Mucosa of rectum (tissue), 2 donors: ENCODE measurements around the gene CTSW.

Experiments used
- H3K27ac ChIP-seq, 2 donors: one replicate each; pipeline ENCODE4 v1.7.0; 2013; ENCODE audit warnings: inconsistent platforms in 2 of 2, low read depth in 2 of 2, low read length in 2 of 2
- H3K27me3 ChIP-seq, 2 donors: one replicate each; pipeline ENCODE4 v1.7.0; 2013; ENCODE audit warnings: low read length in 2 of 2; ENCODE audit not compliant: control insufficient read depth in 2 of 2, insufficient read depth in 2 of 2
- H3K36me3 ChIP-seq, 2 donors: one replicate each; pipeline ENCODE4 v1.7.0; 2013; ENCODE audit warnings: low read length in 2 of 2; ENCODE audit not compliant: control insufficient read depth in 2 of 2, insufficient read depth in 2 of 2
- H3K4me1 ChIP-seq, 2 donors: one replicate each; pipeline ENCODE4 v1.7.0; 2013; ENCODE audit warnings: low read length in 2 of 2, mild to moderate bottlenecking in 1 of 2; ENCODE audit not compliant: control insufficient read depth in 2 of 2, insufficient read depth in 2 of 2
- H3K4me3 ChIP-seq, 2 donors: one replicate each; pipeline ENCODE4 v1.7.0; 2013; ENCODE audit warnings: low read length in 2 of 2
- H3K9ac ChIP-seq, 2 donors: one replicate each; pipeline ENCODE4 v1.7.0; 2013; ENCODE audit warnings: low read length in 2 of 2, low read depth in 1 of 2, mild to moderate bottlenecking in 1 of 2
- H3K9me3 ChIP-seq, 2 donors: one replicate each; pipeline ENCODE4 v1.7.0; 2013; ENCODE audit warnings: low read length in 2 of 2; ENCODE audit not compliant: control insufficient read depth in 2 of 2
- donor health status: healthy.
- donor health status: Normal muscosa, but diverticular disease.

CTSW gene

GRCh38 chr11:65849771-65850216 lies 29.8 kb upstream of the CTSW start:
- Histone ChIP-seq H3K9ac (no peak overlapping the region), H3K4me1 (peaks cover 31 to 32% of the 10 kb centered on the region in 2 donors)

GRCh38 chr11:65850217-65851082 lies 29.2 kb upstream of the CTSW start:
- Histone ChIP-seq H3K36me3 (peaks cover 35 to 48% of the 10 kb centered on the region in 2 donors), H3K27me3 (no peaks in the 10 kb centered on the region), H3K4me3 (no peak overlapping the region), H3K9ac (no peak overlapping the region), H3K27ac (no peak overlapping the region), H3K9me3 (no peaks in the 10 kb centered on the region), H3K4me1 (peaks cover 38% of the 10 kb centered on the region in 2 donors)

More at GRCh38 chr11:65849771-65850216, 29.8 kb upstream of the CTSW start:
- Histone ChIP-seq H3K36me3 (peaks cover 29 to 42% of the 10 kb centered on the region in 2 donors), H3K27me3 (no peaks in the 10 kb centered on the region), H3K4me3 (no peak overlapping the region), H3K27ac (no peak overlapping the region), H3K9me3 (no peaks in the 10 kb centered on the region)

- H3K9me3 ChIP-seq: no peaks in the 10 kb centered on the region
- no peak overlapping the region for H3K4me3 ChIP-seq
- no peaks in the 10 kb centered on the region for H3K27me3 ChIP-seq
- H3K4me1 ChIP-seq: peaks cover 45% of the 10 kb centered on the region in 2 donors
- H3K36me3 ChIP-seq: peaks cover 42 to 55% of the 10 kb centered on the region in 2 donors
- no peak overlapping the region for H3K27ac ChIP-seq
- H3K9ac ChIP-seq: no peak overlapping the region
Observed at GRCh38 chr11:65851083-65851579, 28.5 kb upstream of the CTSW start.

GRCh38 chr11:65851811-65852507 lies 27.7 kb upstream of the CTSW start:
- Histone ChIP-seq H3K9me3 (no peaks in the 10 kb centered on the region), H3K4me1 (peaks cover 51 to 52% of the 10 kb centered on the region in 2 donors), H3K4me3 (no peak overlapping the region), H3K9ac (peak overlapping the region in 1 of 2 donors; percentile 46), H3K27me3 (no peaks in the 10 kb centered on the region), H3K36me3 (peaks cover 45 to 61% of the 10 kb centered on the region in 2 donors), H3K27ac (peak overlapping the region; percentile 23 to 88)

GRCh38 chr11:65852508-65853245 lies 27.0 kb upstream of the CTSW start:
- H3K9me3 ChIP-seq: no peaks in the 10 kb centered on the region
- peaks cover 45 to 61% of the 10 kb centered on the region in 2 donors for H3K36me3 ChIP-seq
- H3K4me3 ChIP-seq: peak overlapping the region; percentile 46 to 58
- no peaks in the 10 kb centered on the region for H3K27me3 ChIP-seq
- peak overlapping the region; percentile 4 to 46 for H3K9ac ChIP-seq
- H3K4me1 ChIP-seq: peaks cover 51 to 52% of the 10 kb centered on the region in 2 donors
- peak overlapping the region; percentile 88 to 93 for H3K27ac ChIP-seq

GRCh38 chr11:65853246-65853979 lies 26.2 kb upstream of the CTSW start:
- Histone ChIP-seq H3K9ac (peak overlapping the region; percentile 38 to 46), H3K4me3 (peak overlapping the region; percentile 46 to 58), H3K27ac (peak overlapping the region; percentile 88 to 93), H3K27me3 (no peaks in the 10 kb centered on the region), H3K4me1 (peaks cover 51 to 55% of the 10 kb centered on the region in 2 donors), H3K9me3 (no peaks in the 10 kb centered on the region), H3K36me3 (peaks cover 45 to 61% of the 10 kb centered on the region in 2 donors)

- peak overlapping the region; percentile 38 to 96 for H3K9ac ChIP-seq
- no peaks in the 10 kb centered on the region for H3K27me3 ChIP-seq
- peak overlapping the region; percentile 46 to 97 for H3K4me3 ChIP-seq
- peaks cover 57 to 61% of the 10 kb centered on the region in 2 donors for H3K4me1 ChIP-seq
- peaks cover 45 to 61% of the 10 kb centered on the region in 2 donors for H3K36me3 ChIP-seq
- no peaks in the 10 kb centered on the region for H3K9me3 ChIP-seq
- peak overlapping the region; percentile 99 for H3K27ac ChIP-seq
Observed at GRCh38 chr11:65854161-65854592, 25.5 kb upstream of the CTSW start.

- Histone ChIP-seq H3K36me3 (peaks cover 45 to 61% of the 10 kb centered on the region in 2 donors), H3K4me3 (peak overlapping the region; percentile 93 to 97), H3K9ac (peak overlapping the region; percentile 38 to 96), H3K27me3 (no peaks in the 10 kb centered on the region), H3K27ac (peak overlapping the region; percentile 99), H3K9me3 (no peaks in the 10 kb centered on the region), H3K4me1 (peaks cover 62 to 69% of the 10 kb centered on the region in 2 donors)
Observed at GRCh38 chr11:65854852-65855837, 24.5 kb upstream of the CTSW start.
